HG02943 (cell line): ENCODE results near the gene CCNQ.

Experiments used
- ATAC-seq: cut with Tn5 transposase; IDR thresholded peaks from one replicate; pipeline ENCODE4 v1.9.1; 2021; ENCODE audit warnings: mild to moderate bottlenecking, low read depth, moderate library complexity; ENCODE audit not compliant: unreplicated experiment

Gene CCNQ

DNA sequence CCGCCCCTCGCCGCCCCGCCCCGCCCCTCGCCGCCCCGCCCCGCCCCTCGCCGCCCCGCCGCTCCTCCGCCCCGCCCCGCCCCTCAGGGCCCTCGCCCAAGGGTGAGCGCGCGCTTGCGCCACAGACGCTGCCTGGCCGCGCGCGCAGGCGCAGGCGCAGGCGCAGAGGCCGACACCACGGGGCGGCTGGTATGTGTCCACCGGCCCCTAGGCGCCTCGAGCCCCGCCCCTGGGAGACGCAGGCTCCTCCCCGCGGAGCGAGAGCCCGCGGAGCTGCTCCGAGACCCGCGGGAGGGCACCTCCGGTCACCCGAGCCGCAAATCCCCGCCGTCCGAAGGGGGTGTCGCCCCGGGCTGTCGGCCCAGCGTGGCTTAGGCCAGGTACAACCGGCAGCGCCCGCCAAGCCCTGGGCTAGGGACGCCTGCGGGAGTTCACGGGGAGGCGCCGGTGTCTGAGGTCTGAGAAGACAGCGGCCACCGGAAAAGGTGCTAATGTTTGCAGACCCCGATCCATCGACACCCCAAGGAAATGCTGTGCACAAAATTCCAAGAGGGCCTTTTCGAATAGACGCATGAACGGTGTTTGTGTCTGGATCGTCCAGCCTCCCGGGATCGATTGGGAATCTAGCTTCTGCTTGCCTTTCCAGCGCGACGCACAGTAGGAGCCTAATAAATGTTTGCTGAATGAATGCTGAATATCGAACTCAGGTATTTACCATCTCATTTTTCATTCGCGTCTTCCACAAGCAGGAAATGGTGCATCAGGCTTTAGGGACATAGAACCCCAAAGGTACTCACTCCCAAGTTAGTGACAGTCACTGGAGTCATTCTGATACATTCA is 473 bp upstream of the CCNQ start:
- peak; percentile 69 for ATAC-seq

GRCh38 chrX:153596981-153597750 is 1.8 kb downstream of the CCNQ start:
- no peak for ATAC-seq

- ATAC-seq: no peak
Measured at GRCh38 chrX:153595859-153596857, 2.8 kb downstream of the CCNQ start.

- no peak for ATAC-seq
Measured at GRCh38 chrX:153595387-153595786, 3.6 kb downstream of the CCNQ start.

- ATAC-seq: no peak
Measured at GRCh38 chrX:153593811-153594500, 5.0 kb downstream of the CCNQ start.

DNA sequence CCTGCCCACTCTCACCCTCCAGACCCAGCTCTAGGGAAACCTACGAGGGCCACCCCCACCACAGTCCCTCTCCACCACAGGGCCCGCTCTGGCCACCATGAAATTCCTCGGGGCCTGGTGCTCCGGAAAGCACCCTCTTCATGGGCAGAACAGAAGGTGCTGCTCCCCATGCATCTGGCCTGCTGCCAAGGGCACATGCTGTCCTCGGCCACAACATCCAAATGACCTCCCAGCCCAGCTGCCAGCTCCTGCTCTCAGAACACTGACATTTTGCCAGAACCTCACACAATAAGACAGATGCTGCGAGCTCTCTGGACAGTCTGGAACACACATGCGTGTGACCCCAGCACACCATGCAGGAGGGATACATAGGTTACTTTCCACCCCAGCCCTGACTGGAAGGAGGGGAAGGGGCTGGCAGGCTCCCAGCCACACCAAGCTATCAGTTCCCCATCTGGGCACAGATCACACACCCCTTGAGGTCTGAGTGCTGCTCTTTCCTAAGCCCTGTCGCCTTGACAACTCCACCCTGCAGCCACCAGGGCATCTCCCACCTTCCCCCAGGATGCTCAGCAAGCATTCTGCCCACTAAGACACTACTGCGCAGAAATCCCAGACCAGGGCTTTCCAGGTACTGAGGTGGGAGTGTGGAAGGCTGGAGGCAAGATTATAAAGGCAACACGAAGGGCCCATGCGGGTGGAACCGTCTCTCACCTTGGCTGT is 5.8 kb downstream of the CCNQ start:
- no peak for ATAC-seq

DNA sequence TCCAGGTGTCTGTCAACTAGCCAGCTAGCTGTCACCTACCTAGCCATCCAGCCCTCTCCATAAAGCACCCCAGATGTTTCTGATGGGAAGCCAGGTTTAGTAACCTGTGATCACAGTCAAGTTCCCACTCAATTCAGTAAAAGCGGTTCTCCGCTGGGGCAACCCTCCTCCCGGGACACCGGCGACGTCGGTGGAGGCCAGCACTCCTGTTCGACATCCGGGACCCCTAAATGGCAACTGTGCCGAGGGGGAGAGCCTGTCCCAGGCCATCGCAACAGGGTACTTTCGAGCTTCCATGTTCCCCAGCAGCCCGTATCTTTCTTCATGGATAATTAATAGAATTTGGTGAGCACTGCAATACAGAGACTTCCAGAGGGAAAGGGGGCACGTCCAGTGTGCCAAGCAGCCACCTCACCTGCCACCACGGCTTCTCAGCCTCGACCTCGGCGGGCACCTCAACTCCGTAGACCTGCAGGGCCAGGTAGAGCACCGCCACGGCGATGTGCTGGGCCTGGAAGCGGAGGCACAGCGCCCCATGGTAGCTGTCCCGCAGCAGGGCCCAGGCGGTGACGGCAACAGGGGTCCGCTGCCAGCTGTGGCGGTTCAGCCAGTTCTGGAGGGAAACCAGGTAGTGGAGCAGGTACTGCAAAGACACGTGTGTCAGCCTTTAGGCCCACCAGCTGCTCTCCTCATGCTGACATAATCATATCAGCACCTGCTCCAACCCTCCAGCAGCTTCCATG is 6.7 kb downstream of the CCNQ start:
- no peak for ATAC-seq

DNA sequence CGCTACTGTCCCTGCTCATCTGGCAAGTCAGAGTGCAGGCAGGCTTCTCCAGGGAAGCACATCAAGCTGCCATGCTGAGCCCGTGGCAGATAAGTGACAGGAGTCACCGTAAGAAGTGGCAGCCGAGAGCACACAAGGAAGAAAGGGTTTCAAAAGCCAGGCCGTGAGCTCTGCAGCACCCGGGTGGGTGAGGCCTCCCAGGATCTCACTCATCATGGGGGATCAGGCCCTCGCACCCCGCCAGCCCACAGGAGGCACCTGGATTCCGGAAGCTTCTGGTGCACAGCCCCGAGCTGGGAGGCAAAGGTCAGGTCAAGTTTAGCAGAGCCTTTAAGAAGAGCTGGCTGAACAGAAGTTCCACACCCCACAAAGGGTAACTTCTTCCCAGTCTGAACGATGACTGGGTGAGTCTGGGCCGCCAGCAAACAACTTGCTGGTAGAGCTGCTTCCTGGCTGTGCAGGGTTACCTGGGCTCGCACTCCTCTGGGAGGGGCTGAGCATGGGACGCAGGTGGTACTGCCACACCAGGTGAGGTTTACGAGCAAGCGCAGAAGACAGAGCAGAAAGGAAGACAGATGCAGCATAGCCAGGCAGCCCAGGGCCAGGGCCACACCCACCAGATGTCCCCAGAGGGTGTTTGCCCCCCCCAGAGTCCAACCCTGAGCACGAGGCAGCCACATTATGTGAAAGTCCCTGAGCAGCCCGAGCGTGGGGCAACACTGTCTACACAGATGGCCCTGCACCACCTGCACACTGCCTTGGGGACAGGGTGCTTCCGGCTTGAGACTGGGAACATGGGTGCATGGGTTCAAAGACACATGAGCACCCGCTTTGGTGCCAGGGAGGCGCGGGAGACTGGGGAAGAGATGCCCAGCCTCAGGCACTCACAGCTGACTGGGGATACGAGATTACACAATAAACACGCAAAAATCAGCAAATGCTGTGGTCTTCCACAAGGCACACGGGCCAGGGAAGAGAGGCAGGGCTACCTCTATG is 7.7 kb downstream of the CCNQ start:
- no peak for ATAC-seq

GRCh38 chrX:153588782-153589446 is 10.0 kb downstream of the CCNQ start:
- ATAC-seq: no peak

- no peak for ATAC-seq
Measured at GRCh38 chrX:153588021-153588781, 10.7 kb downstream of the CCNQ start.

- ATAC-seq: no peak
Measured at GRCh38 chrX:153587342-153587741, 11.6 kb downstream of the CCNQ start.

- no peak for ATAC-seq
Measured at GRCh38 chrX:153585827-153586226, 13.1 kb downstream of the CCNQ start.

- ATAC-seq: no peak
Measured at GRCh38 chrX:153583433-153583832, 15.5 kb downstream of the CCNQ start.

- peak; percentile 90 for ATAC-seq
Measured at GRCh38 chrX:153582896-153583295, 16.0 kb downstream of the CCNQ start.

GRCh38 chrX:153580700-153581386 is 18.1 kb downstream of the CCNQ start:
- ATAC-seq: no peak

DNA sequence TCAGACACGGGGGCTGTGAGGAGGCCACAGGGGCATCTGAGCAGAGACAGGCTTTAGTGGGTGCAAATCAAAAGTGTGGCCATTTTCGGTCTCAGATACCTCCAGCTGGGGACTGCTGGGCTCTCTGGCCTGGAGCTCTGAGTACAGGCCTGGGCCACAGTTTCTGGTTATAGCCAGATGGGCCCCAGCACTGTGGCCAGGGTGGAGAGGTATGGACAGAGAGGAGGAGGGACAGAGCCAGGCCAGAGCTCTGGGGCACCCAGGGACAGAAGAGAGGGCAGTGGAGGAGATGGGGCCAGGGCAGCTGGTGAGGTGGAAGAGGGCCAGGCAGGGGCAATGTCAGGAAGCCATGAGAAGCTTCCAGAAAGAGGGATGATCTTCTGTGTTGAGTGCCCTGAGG is 20.1 kb downstream of the CCNQ start:
- ATAC-seq: no peak
